LHCN-M2 (cell line): ENCODE measurements around the gene DPEP2. TPM values are rescaled to one million over a fixed set of nuclear protein-coding genes. Genes with fewer than 3 reads are reported as not detected.
"Not testable (repeated sequence)": the region's sequence is repeated elsewhere in the genome, so short reads cannot be mapped to it uniquely, and the experiment has no call there.

Experiments
- DNase-seq: peaks from one replicate; pipeline ENCODE4 v3.0.0-alpha.2; 2012; ENCODE audit warnings: low read depth
- total RNA-seq: library from RNA; depleted of rRNA; stranded (reverse); fragments of >200 nt; gene quantifications from 2 replicates; pipeline ENCODE4 v1.2.3, GENCODE V29; 2014

Gene DPEP2
- total RNA-seq, 1 experiment from 2014 or later = not detected

GRCh38 chr16:67954421-67955196 lies 44.7 kb downstream of the DPEP2 start:
- DNase-seq = no peak

DNA sequence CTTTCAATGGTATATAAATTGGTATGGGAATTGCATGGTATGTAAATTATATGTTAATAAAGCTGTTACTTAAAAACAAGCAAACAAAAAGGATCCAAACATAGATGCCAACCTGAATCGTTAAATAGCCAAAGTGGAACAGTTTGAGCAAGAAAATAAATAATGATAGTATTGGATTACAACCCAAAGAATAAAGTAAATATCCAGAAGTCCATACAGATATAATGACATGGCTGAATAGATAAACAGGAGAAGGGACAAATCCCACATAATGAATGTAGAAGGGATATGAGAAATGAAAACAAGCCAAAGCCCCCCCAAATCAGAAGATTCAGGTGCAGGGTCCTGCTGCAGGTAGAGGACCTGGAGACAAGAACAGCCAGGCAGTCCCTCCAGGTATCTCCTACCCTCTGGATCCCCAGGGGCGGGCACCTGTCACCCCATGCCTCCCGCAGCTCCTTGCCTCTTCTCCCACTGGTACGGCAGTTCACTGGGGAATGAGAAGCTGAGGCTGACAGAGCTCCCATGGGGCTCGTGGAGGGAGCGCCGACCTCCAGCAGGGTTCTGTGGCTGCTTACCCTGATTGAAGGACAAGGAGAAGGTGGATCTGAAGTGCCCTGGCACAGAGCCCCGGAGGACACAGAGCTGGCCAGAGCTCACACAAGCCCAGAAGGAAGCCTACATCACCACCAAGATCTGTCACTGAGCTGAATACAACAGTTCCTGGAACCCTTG lies 45.5 kb downstream of the DPEP2 start:
- DNase-seq = no peak

DNA sequence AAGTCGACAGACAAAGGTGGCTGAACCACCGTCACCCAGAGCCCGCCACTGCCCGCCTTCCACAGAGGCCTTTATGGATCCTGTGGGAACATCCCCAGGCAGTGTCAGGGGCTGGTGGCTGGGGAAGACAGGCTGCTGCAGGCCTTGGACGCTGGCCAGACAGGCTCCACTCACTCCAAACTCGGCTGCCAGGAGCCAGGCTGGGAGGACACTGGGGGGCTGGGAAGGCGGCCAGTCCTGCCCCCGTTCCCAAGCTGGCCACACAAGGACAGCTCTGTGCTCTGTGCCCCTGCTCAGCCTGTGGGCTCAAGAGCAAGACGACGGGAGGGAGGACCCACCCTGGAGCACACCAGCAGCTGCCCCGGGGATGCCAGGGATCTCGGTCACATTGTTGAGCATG lies 47.8 kb downstream of the DPEP2 start:
- no peak for DNase-seq

DNA sequence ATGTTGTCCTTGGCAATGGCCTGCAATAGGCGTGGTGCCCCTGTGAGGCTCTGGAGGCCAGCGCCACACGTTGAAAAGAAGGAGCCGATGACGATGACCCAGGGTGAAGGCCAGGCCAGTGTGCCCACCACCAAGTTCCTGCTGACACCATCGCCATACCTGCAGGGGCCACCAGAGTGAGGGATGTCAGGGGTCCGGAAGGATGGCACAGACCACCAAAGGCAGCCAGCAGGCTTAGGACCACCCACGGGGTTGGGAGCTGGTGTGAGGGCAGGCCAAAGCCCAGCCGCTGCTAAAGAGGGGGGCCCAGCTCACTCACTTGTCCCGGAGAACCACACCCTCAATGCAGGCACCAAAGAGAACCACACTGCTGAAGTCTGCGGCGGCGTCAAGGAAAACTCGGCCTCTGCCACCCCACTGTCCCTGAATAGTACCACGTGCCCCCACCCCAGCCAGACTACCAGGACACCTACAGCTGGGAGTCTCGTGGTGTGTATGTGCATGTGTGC lies 48.9 kb downstream of the DPEP2 start:
- no peak for DNase-seq

DNA sequence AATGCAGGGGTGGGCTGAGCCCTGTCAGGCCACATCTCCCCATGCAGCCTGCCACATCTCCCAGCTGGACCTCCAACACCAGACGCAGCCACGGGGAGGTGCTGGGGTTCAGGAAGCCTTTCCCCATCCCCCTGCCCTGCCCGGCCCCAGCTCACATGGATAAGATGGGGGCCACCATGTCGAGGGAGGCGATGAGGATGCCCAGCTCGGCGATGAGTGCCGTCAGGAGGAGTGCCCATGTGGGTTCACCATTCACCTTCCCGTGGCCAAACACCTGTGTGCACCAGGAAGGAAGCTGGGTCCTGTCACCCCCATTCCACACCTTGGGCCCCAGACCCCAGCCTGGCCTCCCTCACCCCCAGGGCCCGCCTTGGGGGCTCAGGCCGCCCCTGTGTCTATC lies 49.6 kb downstream of the DPEP2 start:
- DNase-seq = no peak

DNA sequence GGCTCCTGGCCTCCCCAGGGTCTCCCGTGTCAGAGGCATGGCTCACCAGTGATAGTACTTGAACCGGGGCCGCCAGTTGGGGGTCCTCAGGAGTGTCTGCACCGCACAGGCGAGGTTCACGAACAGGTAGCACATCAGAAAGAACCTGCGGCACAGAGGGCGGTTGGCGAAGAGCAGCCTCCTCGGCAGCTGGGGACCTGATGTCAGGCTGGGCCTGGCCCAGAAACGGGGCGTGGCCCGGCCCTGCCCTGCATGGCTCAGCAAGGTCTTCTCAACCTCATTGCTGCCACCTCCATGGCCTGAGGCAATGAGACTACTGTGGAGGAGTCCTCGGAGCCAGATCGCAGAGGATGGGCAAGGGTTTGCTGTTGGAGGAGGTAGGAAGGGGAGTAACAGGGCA lies 51.3 kb downstream of the DPEP2 start:
- no peak for DNase-seq

GRCh38 chr16:67946966-67947558 lies 52.2 kb downstream of the DPEP2 start:
- DNase-seq = no peak

DNA sequence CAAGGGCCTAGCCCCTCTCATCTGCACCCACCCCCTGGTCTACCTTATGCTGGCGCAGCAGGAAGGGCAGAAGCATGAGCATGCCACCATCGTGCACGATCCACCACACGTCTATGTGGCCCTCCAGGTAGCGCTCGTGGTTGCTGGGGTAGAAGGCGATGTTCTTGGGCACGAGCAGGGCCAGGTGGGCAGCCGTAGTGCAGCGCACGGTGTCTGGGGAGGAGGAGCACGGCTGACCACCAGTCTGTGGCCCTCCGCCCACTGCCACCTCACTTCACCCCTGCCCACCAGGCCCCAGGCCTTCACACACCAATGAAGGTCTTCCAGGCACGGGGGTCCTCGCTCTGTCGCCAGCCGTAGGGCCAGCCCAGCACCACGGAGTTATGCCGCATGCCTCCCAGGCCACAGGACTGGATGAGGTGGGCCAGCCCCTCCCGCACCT lies 53.1 kb downstream of the DPEP2 start:
- DNase-seq = no peak

GRCh38 chr16:67945392-67945933 lies 53.8 kb downstream of the DPEP2 start:
- DNase-seq = no peak

DNA sequence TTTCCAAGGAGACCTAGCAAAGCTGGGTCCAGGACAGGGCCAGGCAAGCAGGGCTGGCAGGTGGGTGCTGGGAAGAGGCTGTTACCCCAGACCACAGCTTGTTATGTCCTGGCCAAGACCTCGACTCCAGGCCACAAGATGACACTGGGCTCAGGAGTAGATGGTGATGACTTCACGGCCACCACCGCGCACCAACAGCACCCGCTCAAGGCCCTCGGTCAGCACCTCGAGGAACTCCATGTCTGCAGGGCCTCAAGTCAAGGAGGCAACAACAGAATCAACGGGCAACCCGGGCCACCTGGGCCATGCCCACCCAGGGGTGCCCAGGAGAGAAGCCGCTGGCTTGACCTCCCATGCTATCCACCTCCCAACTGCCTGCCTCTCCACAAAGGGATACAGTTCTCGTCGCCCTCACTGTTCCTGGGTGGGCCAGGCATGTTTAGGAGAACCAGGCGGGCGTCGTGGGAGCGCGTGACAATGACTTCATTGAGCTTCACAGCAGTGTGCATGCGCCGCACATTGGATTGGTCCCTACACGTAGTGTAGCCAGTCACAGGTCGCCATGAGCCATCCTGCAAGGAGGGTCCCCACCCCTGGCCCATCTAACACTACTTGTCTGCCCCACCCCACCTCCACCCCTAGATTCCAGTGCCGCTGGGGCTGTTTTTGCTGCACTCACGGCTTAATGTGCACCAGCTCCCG lies 54.4 kb downstream of the DPEP2 start:
- no peak for DNase-seq

- no peak for DNase-seq
These were observed 55.4 kb downstream of the DPEP2 start, which contains the start of gene LCAT for GRCh38 chr16:67943619-67944504. TSS of gene LCAT (minus strand) at chr16:67944120. CDS start at chr16:67944101, 19 bp downstream.

DNA sequence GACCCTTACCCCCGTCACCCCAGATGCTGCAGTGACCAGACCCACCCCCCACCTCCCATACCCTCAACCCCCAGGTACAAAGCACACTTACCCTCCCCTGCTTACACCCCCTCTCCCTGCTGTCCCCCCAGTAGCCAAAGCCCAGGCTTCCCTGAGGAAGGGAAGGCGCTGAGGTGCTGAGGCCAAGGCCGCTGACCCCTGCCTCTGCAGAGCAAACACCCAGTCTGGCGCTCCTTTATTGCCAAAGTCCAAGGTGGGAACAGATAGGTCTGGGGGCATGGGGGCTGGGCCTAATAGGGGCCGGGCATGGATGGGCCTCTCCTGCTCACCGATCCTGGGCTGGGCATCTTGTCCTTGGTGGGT lies 56.0 kb downstream of the DPEP2 start:
- DNase-seq = no peak

DNA sequence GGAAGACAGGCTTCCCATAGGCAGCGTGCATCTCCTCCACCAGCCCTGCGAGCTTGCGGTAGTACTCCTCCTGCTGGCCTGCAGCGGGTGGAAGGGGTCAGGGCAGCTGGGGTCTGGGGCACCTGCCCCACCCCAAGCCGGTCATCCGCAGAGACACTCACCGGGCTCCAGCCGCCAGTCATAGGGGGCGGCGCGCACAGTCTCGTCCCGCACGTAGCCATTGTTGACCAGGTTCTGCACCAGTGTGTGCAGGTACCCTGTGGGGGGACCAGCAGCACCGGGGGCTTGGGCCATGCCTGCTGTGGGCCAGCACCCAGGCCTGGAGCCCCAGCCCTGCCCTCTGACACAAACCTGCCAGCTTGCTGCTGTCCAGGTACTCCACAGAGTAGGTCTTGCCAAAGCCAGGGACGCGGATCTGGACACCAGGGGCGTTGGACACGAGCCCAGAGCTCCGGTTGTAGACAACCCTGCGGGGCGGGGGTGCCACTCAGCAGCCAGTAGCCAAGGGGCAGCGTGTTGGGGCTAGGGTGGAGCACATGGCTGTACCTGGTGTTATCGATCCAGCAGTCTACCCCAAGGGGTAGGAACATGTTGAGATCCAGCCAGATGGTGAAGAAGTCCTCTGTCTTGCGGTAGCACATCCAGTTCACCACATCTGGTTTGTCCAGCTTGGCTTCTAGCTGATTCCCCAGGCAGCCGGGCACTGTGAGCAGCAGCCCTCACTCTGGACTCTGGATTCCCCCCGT lies 56.6 kb downstream of the DPEP2 start:
- no peak for DNase-seq

DNA sequence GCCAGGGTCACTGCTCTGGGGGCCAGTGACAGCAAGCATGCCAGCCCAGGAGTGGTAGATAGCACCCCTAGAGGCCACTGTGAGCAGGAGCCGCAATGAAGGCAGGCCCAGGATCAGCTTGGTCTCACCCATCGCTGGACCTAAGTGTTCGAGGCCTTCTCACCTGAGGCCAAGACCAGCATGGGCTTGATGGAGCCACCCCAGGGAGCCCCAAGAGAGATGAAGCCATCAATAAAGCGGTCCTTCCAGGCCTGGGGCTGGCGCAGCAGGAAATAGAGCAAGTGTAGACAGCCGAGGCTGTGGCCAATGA lies 57.1 kb downstream of the DPEP2 start:
- DNase-seq = peak; percentile 37

- no peak for DNase-seq
These were observed 57.6 kb downstream of the DPEP2 start for GRCh38 chr16:67941469-67942199.

GRCh38 chr16:67940446-67941089 lies 58.7 kb downstream of the DPEP2 start:
- DNase-seq = no peak

- DNase-seq = no peak
These were observed 59.5 kb downstream of the DPEP2 start for GRCh38 chr16:67939507-67940445.

GRCh38 chr16:67937713-67938112 lies 61.6 kb downstream of the DPEP2 start:
- DNase-seq = not testable (repeated sequence)
